ENCODE measurements around the gene MARK3. TPM values are rescaled to one million over a fixed set of nuclear protein-coding genes. Genes with fewer than 3 reads are reported as not detected.

MARK3 gene
- total and polyA plus RNA-seq, 5 experiments from 2014 or later = 26.8 to 128 (median 36.5) TPM

GRCh38 chr14:103516426-103517173, 131.4 kb downstream of the MARK3 start:
- Mint-ChIP-seq H3K27ac (peak overlapping the region in 2 of 10 donors; percentile 39 to 40), H3K27me3 (peaks cover 0 to 4% (median 0%) of the 10 kb centered on the region in 5 donors), H3K4me1 (peaks cover 9 to 21% (median 13%) of the 10 kb centered on the region in 4 donors), H3K9me3 (no peaks in the 10 kb centered on the region), H3K4me3 (no peak overlapping the region), H3K36me3 (peaks cover 0 to 3% (median 0%) of the 10 kb centered on the region in 3 donors)
- ATAC-seq = no peak
- DNase-seq = no peak
- POLR2A ChIA-PET = no interaction called here

DNA sequence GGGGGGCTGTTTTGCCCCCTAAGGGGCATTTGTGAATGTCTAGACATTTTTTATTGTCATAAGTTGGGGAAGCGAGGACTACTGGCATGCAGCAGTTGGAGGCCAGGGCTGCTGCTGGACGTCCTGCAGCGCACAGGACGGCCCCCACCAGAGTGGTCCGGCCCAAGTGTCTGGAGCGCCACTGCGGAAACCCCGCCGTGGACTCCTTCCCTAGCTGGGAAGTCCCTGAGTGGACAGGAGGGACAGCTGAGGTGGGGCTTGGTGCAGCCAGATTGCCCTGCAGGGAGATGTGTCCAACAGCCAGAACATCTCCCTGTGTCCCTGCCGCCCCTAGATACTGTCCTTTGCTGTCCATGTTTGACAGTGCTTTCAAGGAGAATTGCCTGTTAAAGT, 132.0 kb downstream of the MARK3 start:
- Mint-ChIP-seq H3K36me3 (peaks cover 0 to 3% (median 0%) of the 10 kb centered on the region in 3 donors), H3K4me3 (no peak overlapping the region), H3K9me3 (no peaks in the 10 kb centered on the region), H3K27me3 (peaks cover 0 to 4% (median 0%) of the 10 kb centered on the region in 5 donors), H3K27ac (peak overlapping the region in 2 of 10 donors; percentile 39 to 71), H3K4me1 (peaks cover 9 to 21% (median 13%) of the 10 kb centered on the region in 4 donors)
- DNase-seq (no peak), ATAC-seq (no peak)
- POLR2A ChIA-PET = no interaction called here

DNA sequence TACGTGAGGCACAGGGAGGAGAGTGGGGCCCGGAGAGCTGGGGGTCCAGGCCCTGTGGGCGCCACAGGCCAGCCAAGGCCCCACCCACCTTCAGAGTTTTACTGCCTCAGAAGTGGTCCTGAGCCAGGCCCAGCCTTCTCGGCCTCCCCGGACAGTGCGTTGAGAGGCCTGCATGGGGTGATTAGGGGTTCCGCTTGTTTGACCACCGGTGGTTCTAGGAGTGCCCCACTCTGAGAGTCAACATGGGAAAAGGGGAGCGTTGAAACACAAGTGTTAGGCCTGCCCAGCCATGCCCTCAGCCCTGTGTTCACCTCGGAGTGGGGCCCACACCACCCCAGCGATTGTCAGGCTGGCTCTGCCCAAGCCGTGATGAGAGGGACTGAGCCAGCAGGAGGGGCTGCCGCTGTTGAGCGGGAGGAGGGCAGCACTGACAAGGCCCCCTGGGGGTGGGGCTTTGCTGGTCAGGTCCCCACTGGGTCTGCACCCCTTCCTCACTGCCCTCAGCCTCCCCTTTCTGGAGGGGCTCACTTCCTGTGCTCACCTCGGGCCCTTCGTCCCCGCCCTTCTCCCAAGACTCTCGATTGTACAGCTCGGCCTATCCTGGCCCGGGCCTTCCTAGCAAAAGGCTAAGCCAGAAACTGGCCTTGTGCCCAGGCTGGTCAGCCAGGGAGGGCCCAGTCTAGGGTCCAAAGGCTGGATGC, 132.7 kb downstream of the MARK3 start:
- Mint-ChIP-seq H3K4me3 (no peak overlapping the region), H3K9me3 (no peaks in the 10 kb centered on the region)

GRCh38 chr14:103518422-103519042, 133.3 kb downstream of the MARK3 start:
- Mint-ChIP-seq H3K9me3 (no peaks in the 10 kb centered on the region), H3K36me3 (no peaks in the 10 kb centered on the region), H3K27ac (peak overlapping the region in 1 of 10 donors; percentile 9), H3K27me3 (peaks cover 0 to 5% (median under 1%) of the 10 kb centered on the region in 5 donors), H3K4me3 (peak overlapping the region in 2 of 10 donors; percentile 41 to 62), H3K4me1 (peaks cover 9 to 16% (median 13%) of the 10 kb centered on the region in 4 donors)
- POLR2A ChIA-PET = interaction anchor here (1.6 kb wide), 2 partner anchors 10 to 27 kb away, joined by 5 to 6 read pairs; partner anchors contain the start of gene TRMT61A
- peak; percentile 33 to 34 for ATAC-seq
- DNase-seq = peak; percentile 31 to 78 (median 56)

More for the DNA sequence above, 132.7 kb downstream of the MARK3 start:
- ATAC-seq (no peak), DNase-seq (peak in 1 of 10 donors; percentile 52)
- peak overlapping the region in 2 of 10 donors; percentile 59 to 71 for H3K27ac Mint-ChIP-seq
- H3K36me3 Mint-ChIP-seq = no peaks in the 10 kb centered on the region
- H3K27me3 Mint-ChIP-seq = peaks cover 0 to 4% (median 0%) of the 10 kb centered on the region in 5 donors
- H3K4me1 Mint-ChIP-seq = peaks cover 9 to 16% (median 12%) of the 10 kb centered on the region in 4 donors
- POLR2A ChIA-PET = interaction anchor here (1.6 kb wide), 1 partner anchor 11 kb away, joined by 6 read pairs; the partner anchor contains the start of gene TRMT61A

GRCh38 chr14:103519043-103519836, 134.0 kb downstream of the MARK3 start:
- Mint-ChIP-seq H3K27ac (peak overlapping the region in 2 of 10 donors; percentile 88 to 89), H3K4me3 (peak overlapping the region; percentile 13 to 79 (median 62)), H3K36me3 (no peaks in the 10 kb centered on the region), H3K27me3 (peaks cover 0 to 8% (median 1%) of the 10 kb centered on the region in 5 donors), H3K9me3 (no peaks in the 10 kb centered on the region), H3K4me1 (peaks cover 9 to 16% (median 15%) of the 10 kb centered on the region in 4 donors)
- POLR2A ChIA-PET = interaction anchor here (0.6 to 2.8 kb wide), 4 partner anchors 10 to 77 kb away, joined by 4 to 9 read pairs (median 6); partner anchors contain the start of genes BAG5, COA8 and TRMT61A
- DNase-seq (peak in 1 of 10 donors; percentile 54), ATAC-seq (no peak)

- POLR2A ChIA-PET = interaction anchor here (1.0 to 2.8 kb wide), 4 partner anchors 9 to 43 kb away, joined by 4 to 9 read pairs (median 6); partner anchors contain the start of genes BAG5, COA8 and TRMT61A
- H3K9me3 Mint-ChIP-seq = no peaks in the 10 kb centered on the region
- peak overlapping the region in 1 of 10 donors; percentile 89 for H3K27ac Mint-ChIP-seq
- H3K27me3 Mint-ChIP-seq = peaks cover 0 to 8% (median 1%) of the 10 kb centered on the region in 5 donors
- peak in 1 of 10 donors; percentile 48 for DNase-seq
- peaks cover 6 to 15% (median 12%) of the 10 kb centered on the region in 4 donors for H3K4me1 Mint-ChIP-seq
- H3K36me3 Mint-ChIP-seq = no peaks in the 10 kb centered on the region
- ATAC-seq = no peak
- peak overlapping the region; percentile 30 to 79 (median 62) for H3K4me3 Mint-ChIP-seq
Observed at GRCh38 chr14:103519837-103520212, 134.6 kb downstream of the MARK3 start.

DNA sequence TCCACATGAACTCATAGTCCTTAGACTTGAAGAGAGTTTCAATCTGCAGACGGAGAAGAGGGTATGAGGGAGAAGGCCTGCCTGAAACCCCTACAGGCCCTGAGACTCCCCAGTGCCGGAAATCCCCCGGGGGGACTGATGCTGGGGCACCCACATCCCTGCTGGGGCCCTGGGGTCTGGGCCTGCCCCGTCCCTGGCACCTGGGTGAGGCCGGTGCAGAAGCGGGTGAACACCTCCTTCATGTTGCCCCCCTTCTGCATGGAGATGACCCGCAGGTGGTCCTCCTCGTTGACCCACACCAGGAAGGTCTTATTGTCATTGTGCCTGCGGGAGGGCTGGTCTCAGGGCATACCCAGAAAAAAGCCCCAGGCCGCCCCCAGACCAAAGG, 135.0 kb downstream of the MARK3 start:
- Mint-ChIP-seq H3K4me3 (peak overlapping the region; percentile 15 to 78 (median 60)), H3K27me3 (peaks cover 0 to 8% (median 1%) of the 10 kb centered on the region in 5 donors), H3K36me3 (no peaks in the 10 kb centered on the region), H3K4me1 (peaks cover 6 to 15% (median 11%) of the 10 kb centered on the region in 4 donors), H3K9me3 (no peaks in the 10 kb centered on the region), H3K27ac (no peak overlapping the region)
- ATAC-seq (no peak), DNase-seq (peak in 1 of 10 donors; percentile 59)
- POLR2A ChIA-PET = interaction anchor here (0.5 to 2.8 kb wide), 3 partner anchors 9 to 1711 kb away, joined by 3 to 9 read pairs (median 4); partner anchors contain the start of genes BAG5 and COA8

DNA sequence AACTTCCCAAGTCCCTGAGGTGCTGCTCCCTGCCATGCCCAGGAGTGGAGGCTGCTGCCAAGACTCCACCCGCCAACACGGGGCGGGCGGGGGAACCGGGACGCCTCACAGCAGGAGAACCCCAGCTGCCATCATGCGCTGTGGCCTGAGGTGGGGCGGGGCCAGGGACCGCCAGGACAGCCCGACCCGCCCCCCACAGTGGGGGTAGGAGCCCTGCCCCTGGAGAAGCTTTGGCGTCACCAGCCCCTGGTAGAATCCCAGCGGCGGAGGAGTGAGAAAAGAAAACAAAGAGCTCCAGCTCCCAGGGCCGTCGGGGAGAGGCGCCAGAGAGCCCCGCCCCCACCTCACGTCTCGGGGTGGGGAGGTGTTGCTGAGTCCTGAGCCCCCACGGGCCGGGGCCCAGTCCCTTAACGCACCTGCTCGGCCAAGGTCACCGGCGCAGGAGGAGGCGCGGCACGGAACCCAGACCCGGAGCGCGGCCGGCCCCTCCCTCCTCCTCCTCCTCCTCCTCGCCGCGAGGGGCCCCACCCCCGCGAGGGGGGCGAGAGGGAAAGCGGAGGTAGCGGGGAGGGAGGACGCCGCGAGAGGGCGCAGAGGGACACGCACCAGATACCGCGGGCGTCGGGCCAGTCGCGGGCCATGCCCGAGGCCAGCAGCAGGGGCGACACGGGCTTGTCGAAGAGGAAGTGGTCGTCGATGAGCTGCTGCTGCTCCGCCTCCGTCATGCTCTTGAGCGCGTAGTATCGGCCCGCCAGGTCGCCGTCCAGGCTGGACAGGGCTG, 135.6 kb downstream of the MARK3 start:
- Mint-ChIP-seq H3K9me3 (no peaks in the 10 kb centered on the region), H3K4me3 (peak overlapping the region in 9 of 10 donors; percentile 39 to 81 (median 62)), H3K36me3 (no peaks in the 10 kb centered on the region), H3K27ac (no peak overlapping the region), H3K4me1 (peaks cover 6 to 17% (median 11%) of the 10 kb centered on the region in 4 donors), H3K27me3 (peaks cover 0 to 8% (median 1%) of the 10 kb centered on the region in 5 donors)
- DNase-seq = peak; percentile 54 to 79 (median 63)
- peak; percentile 72 to 75 for ATAC-seq
- POLR2A ChIA-PET = interaction anchor here (0.5 to 2.8 kb wide), 4 partner anchors 9 to 1712 kb away, joined by 3 to 9 read pairs (median 4); partner anchors contain the start of genes BAG5 and COA8

DNA sequence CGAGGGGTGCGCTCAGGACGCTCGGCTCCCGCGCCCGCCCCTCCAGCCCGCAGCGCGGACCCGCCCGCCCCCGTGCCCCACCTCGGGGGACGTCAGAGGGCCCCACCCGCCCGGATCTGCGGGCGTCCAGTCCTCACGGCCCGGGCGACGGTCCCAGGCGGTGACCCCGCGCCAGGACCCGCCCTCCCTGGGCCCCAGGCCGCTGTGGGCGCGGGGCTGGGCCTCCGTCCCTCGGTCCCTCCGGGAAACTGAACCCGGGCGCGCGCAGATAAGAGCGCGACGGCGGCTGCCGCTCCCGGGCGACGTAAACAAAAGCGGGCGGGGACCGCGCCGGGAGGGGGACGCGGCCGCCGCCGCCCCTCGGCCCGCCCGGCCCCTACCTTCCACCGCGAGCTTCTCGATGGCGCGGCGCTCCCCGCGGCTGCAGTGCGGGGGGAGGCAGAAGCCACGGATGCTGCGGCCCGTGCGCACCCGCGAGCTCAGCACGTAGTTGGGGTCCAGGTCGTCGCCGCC, 136.3 kb downstream of the MARK3 start:
- DNase-seq = peak in 2 of 10 donors; percentile 15 to 63
- Mint-ChIP-seq H3K36me3 (no peaks in the 10 kb centered on the region), H3K27me3 (peaks cover 0 to 8% (median 1%) of the 10 kb centered on the region in 5 donors), H3K4me3 (peak overlapping the region in 4 of 10 donors; percentile 57 to 76 (median 62)), H3K4me1 (peaks cover 6 to 18% (median 10%) of the 10 kb centered on the region in 4 donors), H3K27ac (no peak overlapping the region), H3K9me3 (no peaks in the 10 kb centered on the region)
- POLR2A ChIA-PET = interaction anchor here (0.9 to 2.8 kb wide), 2 partner anchors 9 to 41 kb away, joined by 3 to 9 read pairs; partner anchors contain the start of genes BAG5 and COA8
- ATAC-seq = peak; percentile 26 to 31

DNA sequence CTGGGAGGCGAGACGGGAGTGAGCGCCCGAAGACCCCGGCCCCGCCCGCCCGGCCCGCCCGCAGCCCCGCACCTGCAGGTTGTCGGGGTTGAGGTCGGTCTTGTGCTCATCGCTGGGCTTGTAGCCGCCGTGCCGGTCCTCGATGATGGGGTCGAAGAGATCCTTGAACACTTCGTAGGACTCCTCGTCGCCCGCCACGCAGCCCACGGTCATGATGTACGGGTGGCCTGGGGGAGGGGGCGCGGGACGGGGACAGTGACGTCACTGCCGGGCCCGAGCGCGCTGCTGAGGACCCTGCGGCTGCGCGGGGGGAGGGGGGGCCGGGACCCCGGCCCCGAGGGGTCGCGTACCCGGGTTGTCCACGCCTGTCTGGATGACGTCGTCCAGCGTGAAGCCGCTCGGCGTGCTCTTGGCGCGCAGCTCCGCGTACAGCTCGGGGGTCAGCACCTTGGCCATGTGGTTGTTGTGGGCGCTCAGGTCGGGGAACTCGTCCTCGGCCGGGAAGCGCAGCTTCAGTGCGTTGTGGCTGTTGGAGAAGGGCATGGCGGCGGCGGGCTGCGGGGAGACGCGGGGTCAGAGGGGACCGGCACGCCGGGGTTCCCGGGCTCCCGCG, 136.8 kb downstream of the MARK3 start:
- peak; percentile 13 to 19 for ATAC-seq
- no peaks in the 10 kb centered on the region for H3K9me3 Mint-ChIP-seq
- POLR2A ChIA-PET = interaction anchor here (0.9 to 2.8 kb wide), 2 partner anchors 40 to 177 kb away, joined by 3 to 9 read pairs; partner anchors contain the start of genes BAG5 and COA8
- peaks cover 0 to 8% (median 1%) of the 10 kb centered on the region in 5 donors for H3K27me3 Mint-ChIP-seq
- no peak overlapping the region for H3K27ac Mint-ChIP-seq
- DNase-seq = peak in 1 of 10 donors; percentile 59
- peak overlapping the region; percentile 30 to 73 (median 59) for H3K4me3 Mint-ChIP-seq
- no peaks in the 10 kb centered on the region for H3K36me3 Mint-ChIP-seq
- H3K4me1 Mint-ChIP-seq = peaks cover 6 to 24% (median 13%) of the 10 kb centered on the region in 4 donors
